HepG2 (cell line): ENCODE measurements around the gene DSCAML1. TPM values are rescaled to one million over a fixed set of nuclear protein-coding genes. Genes with fewer than 3 reads are reported as not detected.

Experiments
- ATAC-seq: fragments of 200-7000 bp; cut with Tn5 transposase; 3 replicates; pipeline ENCODE4 v1.9.1; 2020; ENCODE audit warnings: mild to moderate bottlenecking, moderate library complexity
- BruUV-seq: library from RNA; stranded (reverse); fragments of 400-500 nt; replicated peaks from 2 replicates; lab custom pipeline; 2021; lab: Mats Ljungman, UMichigan
- CTCF ChIA-PET: fragments of 300-600 bp; formaldehyde crosslinking; extraction: SDS; loops from one replicate; lab custom pipeline; 2021; ENCODE audit warnings: low total read pairs, inconsistent platforms, low intra/inter-chr PET ratio; lab: Yijun Ruan, JAX
- POLR2A ChIA-PET: fragments of 350-600 bp; sonication (Branson Sonifier 250); formaldehyde crosslinking; loops from one replicate; lab custom pipeline; 2020; ENCODE audit warnings: antibody characterized with exemption, inconsistent platforms; lab: Yijun Ruan, JAX
- DNase-seq: peaks from one replicate; pipeline ENCODE4 v3.0.0-alpha.2; 2015; ENCODE audit warnings: low spot score
- FAIRE-seq: peaks from 3 replicates; lab custom pipeline; 2011; peaks lifted over from hg19 to GRCh38; lab: Jason Lieb, UNC
- H2AFZ ChIP-seq: one replicate; pipeline ENCODE4 v1.6.1; 2011; ENCODE audit warnings: low read length, inconsistent platforms
- H3K27ac ChIP-seq: fragments of 300-600 bp; 3 replicates; pipeline ENCODE4 v1.8.0; 2011; ENCODE audit warnings: mixed run types, mild to moderate bottlenecking, mixed read lengths, low read length, inconsistent platforms; ENCODE audit not compliant: insufficient read depth; ENCODE audit errors: extremely low read length
- H3K27me3 ChIP-seq, 2 experiments: fragments of 200-600 bp in 1 of 2; 2 replicates in 1 of 2; 3 replicates in 1 of 2; pipeline versions ENCODE4 v1.6.0 to v1.8.0; 2011; ENCODE audit warnings: low read length in 2 of 2, mild to moderate bottlenecking in 2 of 2, moderate library complexity in 2 of 2, inconsistent platforms in 1 of 2; ENCODE audit not compliant: insufficient read depth in 2 of 2, control insufficient read depth in 1 of 2
- H3K36me3 ChIP-seq, 2 experiments: fragments of 200-600 bp in 1 of 2; replicated peaks in 1 of 2; 2 replicates in 1 of 2; 3 replicates in 1 of 2; pipeline versions ENCODE4 v1.5.1 to v1.8.0; 2011; ENCODE audit warnings: low read length in 2 of 2, inconsistent platforms in 1 of 2; ENCODE audit not compliant: insufficient read depth in 2 of 2, control insufficient read depth in 1 of 2
- H3K4me1 ChIP-seq: 2 replicates; pipeline ENCODE4 v1.5.1; 2012; ENCODE audit warnings: low read length, inconsistent platforms; ENCODE audit not compliant: insufficient read depth
- H3K4me2 ChIP-seq: 2 replicates; pipeline ENCODE4 v1.6.0; 2011; ENCODE audit warnings: low read depth, low read length, inconsistent platforms
- H3K4me3 ChIP-seq, 3 experiments: fragments of 200-600 bp in 1 of 3; sonication (generic), shearing (Covaris generic) in 1 of 3; replicated peaks in 1 of 3; 2 replicates each; pipeline ENCODE4 v1.5.1; 2011 to 2016; ENCODE audit warnings: low read length in 3 of 3, inconsistent platforms in 2 of 3, low read depth in 2 of 3, mild to moderate bottlenecking in 2 of 3, control low read depth in 1 of 3, mixed read lengths in 1 of 3; ENCODE audit not compliant: insufficient read depth in 1 of 3
- H3K79me2 ChIP-seq: one replicate; pipeline ENCODE4 v1.6.1; 2011; ENCODE audit warnings: low read length, inconsistent platforms; ENCODE audit not compliant: insufficient read depth
- H3K9ac ChIP-seq: 2 replicates; pipeline ENCODE4 v1.6.0; 2011; ENCODE audit warnings: mild to moderate bottlenecking, low read depth, low read length, inconsistent platforms; ENCODE audit not compliant: insufficient read depth
- H3K9me3 ChIP-seq: 2 replicates; pipeline ENCODE4 v1.5.1; 2012; ENCODE audit warnings: mild to moderate bottlenecking, low read length
- H4K20me1 ChIP-seq: 2 replicates; pipeline ENCODE4 v1.6.0; 2011; ENCODE audit warnings: inconsistent platforms, mild to moderate bottlenecking, low read length, moderate library complexity; ENCODE audit not compliant: insufficient read depth
- AHDC1 ChIP-seq: sonication (generic); formaldehyde crosslinking; IDR thresholded peaks from 2 replicates; pipeline ENCODE4 v1.5.1; 2020; ENCODE audit warnings: mild to moderate bottlenecking, missing genetic modification reagents, borderline replicate concordance
- CSRNP2 ChIP-seq: sonication (generic); formaldehyde crosslinking; conservative IDR thresholded peaks from 2 replicates; pipeline ENCODE4 v1.8.0; 2022; ENCODE audit warnings: low read depth, missing genetic modification reagents
- FOXO4 ChIP-seq: sonication (generic); formaldehyde crosslinking; conservative IDR thresholded peaks from 2 replicates; pipeline ENCODE4 v1.8.1; 2023; ENCODE audit warnings: missing genetic modification reagents
- HDAC1 ChIP-seq: sonication (generic); formaldehyde crosslinking; IDR thresholded peaks from 2 replicates; pipeline ENCODE4 v1.5.1; 2020; ENCODE audit warnings: mild to moderate bottlenecking, missing genetic modification reagents
- HHEX ChIP-seq: IDR thresholded peaks from 2 replicates; pipeline ENCODE4 v1.6.1; 2016; ENCODE audit warnings: control low read depth
- MLXIP ChIP-seq: sonication (generic); formaldehyde crosslinking; IDR thresholded peaks from 2 replicates; pipeline ENCODE4 v1.9.0; 2021; ENCODE audit warnings: missing genetic modification reagents, borderline replicate concordance
- NR2F2 ChIP-seq: IDR thresholded peaks from 2 replicates; pipeline ENCODE4 v1.6.1; 2012; ENCODE audit warnings: low read depth, inconsistent platforms, borderline replicate concordance
- SRSF9 ChIP-seq: fragments of 200-400 bp; formaldehyde crosslinking; IDR thresholded peaks from 2 replicates; pipeline ENCODE4 v1.6.1; 2018; ENCODE audit warnings: borderline replicate concordance, mild to moderate bottlenecking, low read depth, low read length; ENCODE audit not compliant: insufficient read depth, poor library complexity, severe bottlenecking
- ZNF354B ChIP-seq: sonication (generic); formaldehyde crosslinking; IDR thresholded peaks from 2 replicates; pipeline ENCODE4 v1.8.0; 2022; ENCODE audit warnings: mild to moderate bottlenecking, missing genetic modification reagents
- WGBS: methylation state at CpG from one replicate; pipeline ENCODE4 v1.1.6; 2017; ENCODE audit warnings: low lambda C conversion rate; 5-methylcytosine and 5-hydroxymethylcytosine counted together
- in situ Hi-C: cut with HindIII; loops from 2 replicates; pipeline ENCODE4 v1.10.0; 2017; ENCODE audit warnings: low pct_unique_long_range_greater_than_20kb; ENCODE audit not compliant: extremely low pct_ligation_motif_present
- intact Hi-C: fragments of 100-400 bp; cut with micrococcal nuclease; formaldehyde crosslinking; loops from one replicate; pipeline ENCODE4 v1.10.0; 2022; ENCODE audit not compliant: unreplicated experiment
- polyA plus RNA-seq, 8 experiments: library from polyadenylated mRNA; depleted of rRNA in 3 of 8; stranded (reverse) in 7 of 8; unstranded in 1 of 8; fragments of >200 nt; fragmentation: Illumina TruSeq in 4 of 8; extraction: Trizol in 4 of 8; gene quantifications; 2 replicates each; pipeline versions ENCODE4 v1.2.1 to v1.2.3, GENCODE V29; 2011 to 2016; ENCODE audit warnings: low read depth in 4 of 8, missing spikeins in 1 of 8, mixed read lengths in 1 of 8; ENCODE audit not compliant: insufficient read depth in 1 of 8
- total RNA-seq, 5 experiments: library from RNA; depleted of rRNA; stranded (reverse); fragments of >200 nt; fragmentation: Illumina TruSeq; extraction: Trizol; gene quantifications; 2 replicates each; pipeline ENCODE4 v1.2.3, GENCODE V29; 2016; ENCODE audit warnings: low read depth in 1 of 5

The DSCAML1 gene
- total and polyA plus RNA-seq, 2 of the 13 experiments (the other 11 are each of a cell fraction or from before 2014, with no cell fraction given), result 0.29 to 0.40 TPM

- TF ChIP-seq AHDC1 (CRISPR knock-in tag) (no peak), NR2F2 (no peak), HDAC1 (CRISPR knock-in tag) (no peak), HHEX (CRISPR knock-in tag) (no peak)
Observed at GRCh38 chr11:117690484-117691217, 106.4 kb downstream of the DSCAML1 start (continued).

- WGBS, result 27% methylated on average over 2 of the region's 3 CpGs
- no peaks in the 10 kb centered on the region for H3K79me2 ChIP-seq
- H3K4me2 ChIP-seq, result no peak overlapping the region
- H3K9ac ChIP-seq, result no peak overlapping the region
- DNase-seq (no peak), FAIRE-seq (no peak), ATAC-seq (no peak)
- H3K27me3 ChIP-seq, result no peaks in the 10 kb centered on the region; a peak in 3 of 5 replicates
- no peak overlapping the region for H2AFZ ChIP-seq
- CTCF ChIA-PET, result no interaction called here
- no peaks in the 10 kb centered on the region for H3K36me3 ChIP-seq
- H4K20me1 ChIP-seq, result no peaks in the 10 kb centered on the region
- H3K4me1 ChIP-seq, result no peaks in the 10 kb centered on the region; the same call in 1 of the 2 replicates
- in situ Hi-C loops, result no loop called here
- H3K4me3 ChIP-seq, result no peak overlapping the region
- intact Hi-C loops, result no loop called here
- POLR2A ChIA-PET, result no interaction called here
- no peaks in the 10 kb centered on the region for H3K9me3 ChIP-seq
- no peak overlapping the region for H3K27ac ChIP-seq
- BruUV-seq, result no TSS peak
- TF ChIP-seq ZNF354B (no peak), SRSF9 (no peak), CSRNP2 (CRISPR knock-in tag) (no peak), FOXO4 (CRISPR knock-in tag) (no peak), MLXIP (no peak)
Observed at GRCh38 chr11:117688255-117688797, 108.7 kb downstream of the DSCAML1 start.
